NK-92 (cell line): ENCODE results near the gene DDR1.

Experiments
- DNase-seq: peaks from one replicate; lab custom pipeline; 2025; ENCODE audit not compliant: unreplicated experiment; lab: John Stamatoyannopoulos, UW

The DDR1 gene

GRCh38 chr6:30880698-30881252 is 3.5 kb upstream of the DDR1 start:
- DNase-seq, result no peak

GRCh38 chr6:30881392-30882203 is 2.7 kb upstream of the DDR1 start:
- no peak for DNase-seq

- no peak for DNase-seq
Measured at GRCh38 chr6:30882204-30882758, 2.0 kb upstream of the DDR1 start.

- DNase-seq, result no peak
Measured at GRCh38 chr6:30882759-30883684, 1.3 kb upstream of the DDR1 start.

- DNase-seq, result no peak
Measured at GRCh38 chr6:30884521-30885480, 482 bp downstream of the DDR1 start.

- DNase-seq, result no peak
Measured at GRCh38 chr6:30885481-30885998, 1.2 kb downstream of the DDR1 start.

GRCh38 chr6:30885999-30886896 is 1.9 kb downstream of the DDR1 start:
- DNase-seq, result no peak

GRCh38 chr6:30886897-30887255 is 2.6 kb downstream of the DDR1 start:
- DNase-seq, result no peak

GRCh38 chr6:30887901-30888815 is 3.8 kb downstream of the DDR1 start:
- no peak for DNase-seq

GRCh38 chr6:30888816-30889495 is 4.6 kb downstream of the DDR1 start:
- DNase-seq, result no peak

- DNase-seq, result no peak
Measured at GRCh38 chr6:30889496-30889885, 5.2 kb downstream of the DDR1 start.

- DNase-seq, result no peak
Measured at GRCh38 chr6:30889921-30890645, 5.8 kb downstream of the DDR1 start.

- DNase-seq, result no peak
Measured at GRCh38 chr6:30890646-30891449, 6.5 kb downstream of the DDR1 start.

GRCh38 chr6:30891450-30891723 is 7.1 kb downstream of the DDR1 start:
- DNase-seq, result no peak

GRCh38 chr6:30891816-30892538 is 7.7 kb downstream of the DDR1 start:
- no peak for DNase-seq
